ENCODE data around the gene KNL1. TPM values are rescaled to one million over a fixed set of nuclear protein-coding genes. Genes with fewer than 3 reads are reported as not detected.

Gene KNL1
- total and polyA plus RNA-seq, 2 donors (not counting 3 experiments of a cell fraction or from before 2014, with no cell fraction given): 4.0 to 31.8 TPM

- H3K4me3 ChIP-seq (replicated peaks in 1 of 3; ENCODE audit: insufficient read depth in 1 of 3, low read depth in 1 of 3, low read length in 3 of 3): no peak overlapping the region
- dilution Hi-C loops (cut with MboI; ENCODE audit: extremely low pct_ligation_motif_present, low sequenced_read_pairs): no loop called here
- H3K36me3 ChIP-seq (ENCODE audit: control insufficient read depth in 2 of 2, extremely low read depth in 1 of 2, insufficient read depth in 2 of 2, low read length in 2 of 2): no peaks in the 10 kb centered on the region
- no peaks in the 10 kb centered on the region for H3K9me3 ChIP-seq (replicated peaks; ENCODE audit: control insufficient read depth, insufficient read depth, low read length)
- H3K9ac ChIP-seq (replicated peaks; ENCODE audit: extremely low read depth, insufficient read depth, low read length): no peak overlapping the region
- no peak overlapping the region for H2AFZ ChIP-seq (ENCODE audit: low read depth, low read length)
- no peak for DNase-seq (ENCODE audit: low read depth, low spot score)
- no peak overlapping the region for H3K27ac ChIP-seq (ENCODE audit: insufficient read depth, low read depth, low read length)
- no peaks in the 10 kb centered on the region for H3K79me2 ChIP-seq (ENCODE audit: control insufficient read depth, insufficient read depth, low read length)
- no peaks in the 10 kb centered on the region for H4K20me1 ChIP-seq (replicated peaks; ENCODE audit: control insufficient read depth, extremely low read depth, insufficient read depth, low read length)
- BruUV-seq (replicated peaks): no TSS peak
- TF ChIP-seq MYC (IDR thresholded peaks at IDR 0.05; ENCODE audit: low read depth, low read length) (no peak), JUN (IDR thresholded peaks at IDR 0.05; ENCODE audit: borderline replicate concordance, insufficient read depth, insufficient read length, low read depth) (no peak), FOS (IDR thresholded peaks at IDR 0.05; ENCODE audit: borderline replicate concordance, insufficient read depth, low read length) (no peak), GATA2 (IDR thresholded peaks at IDR 0.05; ENCODE audit: insufficient read depth, insufficient read length, low read depth, low read length) (no peak), EZH2 (IDR thresholded peaks at IDR 0.05; ENCODE audit: borderline replicate concordance, low read depth, low read length, severe bottlenecking) (no peak), POLR2A (IDR thresholded peaks at IDR 0.05; ENCODE audit: low read depth, low read length) (no peak), POLR2AphosphoS5 (IDR thresholded peaks at IDR 0.05; ENCODE audit: insufficient read depth, low read depth, low read length) (no peak)
- TF ChIP-seq, protein P1, sequence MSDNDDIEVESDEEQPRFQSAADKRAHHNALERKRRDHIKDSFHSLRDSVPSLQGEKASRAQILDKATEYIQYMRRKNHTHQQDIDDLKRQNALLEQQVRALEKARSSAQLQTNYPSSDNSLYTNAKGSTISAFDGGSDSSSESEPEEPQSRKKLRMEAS (IDR thresholded peaks at IDR 0.05; ENCODE audit: insufficient read depth, insufficient read length): no peak
- TF ChIP-seq, protein P2, sequence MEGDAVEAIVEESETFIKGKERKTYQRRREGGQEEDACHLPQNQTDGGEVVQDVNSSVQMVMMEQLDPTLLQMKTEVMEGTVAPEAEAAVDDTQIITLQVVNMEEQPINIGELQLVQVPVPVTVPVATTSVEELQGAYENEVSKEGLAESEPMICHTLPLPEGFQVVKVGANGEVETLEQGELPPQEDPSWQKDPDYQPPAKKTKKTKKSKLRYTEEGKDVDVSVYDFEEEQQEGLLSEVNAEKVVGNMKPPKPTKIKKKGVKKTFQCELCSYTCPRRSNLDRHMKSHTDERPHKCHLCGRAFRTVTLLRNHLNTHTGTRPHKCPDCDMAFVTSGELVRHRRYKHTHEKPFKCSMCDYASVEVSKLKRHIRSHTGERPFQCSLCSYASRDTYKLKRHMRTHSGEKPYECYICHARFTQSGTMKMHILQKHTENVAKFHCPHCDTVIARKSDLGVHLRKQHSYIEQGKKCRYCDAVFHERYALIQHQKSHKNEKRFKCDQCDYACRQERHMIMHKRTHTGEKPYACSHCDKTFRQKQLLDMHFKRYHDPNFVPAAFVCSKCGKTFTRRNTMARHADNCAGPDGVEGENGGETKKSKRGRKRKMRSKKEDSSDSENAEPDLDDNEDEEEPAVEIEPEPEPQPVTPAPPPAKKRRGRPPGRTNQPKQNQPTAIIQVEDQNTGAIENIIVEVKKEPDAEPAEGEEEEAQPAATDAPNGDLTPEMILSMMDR (IDR thresholded peaks at IDR 0.05; ENCODE audit: extremely low read depth in 1 of 2, insufficient read depth in 1 of 2, low read depth in 1 of 2, low read length in 2 of 2): no peak
- no peaks in the 10 kb centered on the region for H3K9me1 ChIP-seq (replicated peaks; ENCODE audit: control insufficient read depth, extremely low read depth, insufficient read depth, low read length)
- H3K4me1 ChIP-seq (ENCODE audit: control insufficient read depth, extremely low read depth, insufficient read depth, low read length): no peaks in the 10 kb centered on the region
- ChIA-PET POLR2A (no interaction called here), CTCF (interaction anchor here (2.5 kb wide), 1 partner anchor 9 kb away, joined by 9 read pairs; the partner anchor contains the start of gene RAD51)
- FAIRE-seq: no peak
- H3K27me3 ChIP-seq (ENCODE audit: control insufficient read depth in 2 of 2, insufficient read depth in 2 of 2, low read length in 2 of 2): no peaks in the 10 kb centered on the region
- no peak overlapping the region for H3K4me2 ChIP-seq (ENCODE audit: insufficient read depth, low read length)
- intact Hi-C loops (cut with micrococcal nuclease): no loop called here
Measured at GRCh38 chr15:40685376-40685775, 91.3 kb downstream of the KNL1 start.

Measured in endothelial cell of umbilical vein (primary cell).